Testis (tissue), 2 donors: ENCODE data around the gene TULP1.

Source experiments
- POLR2A ChIP-seq: fragments of 450-650 bp; IDR thresholded peaks from one replicate; pipeline ENCODE4 v1.6.1; 2017; ENCODE audit warnings: antibody characterized with exemption, mild to moderate bottlenecking, moderate library complexity
- TF ChIP-seq, protein P1 (sequence below), 3 experiments: fragments of 450-650 bp in 2 of 3; fragments of 200-600 bp in 1 of 3; sonication (generic) in 1 of 3; IDR thresholded peaks; one replicate each; pipeline ENCODE4 v1.5.1; 2016 to 2019; ENCODE audit warnings: antibody characterized with exemption in 3 of 3, mild to moderate bottlenecking in 2 of 3, moderate library complexity in 1 of 3

DNA sequence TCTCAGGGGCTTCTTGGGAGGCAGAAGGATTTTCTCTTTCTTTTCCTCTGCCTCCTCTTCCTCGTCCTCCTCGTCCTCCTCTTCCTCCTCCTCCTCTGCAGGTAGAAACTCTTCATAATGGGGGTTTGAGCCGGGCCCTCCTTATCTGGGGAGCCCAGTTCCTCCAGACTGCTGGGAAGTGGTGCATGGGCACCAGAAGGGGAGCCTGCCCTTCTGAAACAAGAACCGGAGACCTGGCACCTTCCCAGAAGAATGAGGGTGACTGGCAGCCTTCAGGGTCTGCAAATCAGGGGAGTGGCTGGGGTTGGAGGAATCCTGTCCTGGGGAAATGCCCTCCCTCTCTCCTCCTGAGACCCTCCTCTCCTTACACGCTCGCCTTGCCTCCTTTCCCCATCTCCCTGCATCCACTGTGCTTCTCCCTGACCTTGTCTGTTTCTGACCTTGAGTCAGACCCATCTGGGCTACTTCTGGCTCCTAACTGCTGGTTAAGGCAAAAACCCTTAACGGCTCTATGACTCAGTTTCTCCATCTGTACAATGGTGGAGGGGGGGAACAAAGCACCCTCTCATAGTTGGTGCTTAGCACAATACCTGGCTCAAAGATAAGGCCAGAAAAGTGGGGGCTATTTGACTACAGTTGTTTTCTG is 1.7 kb downstream of the TULP1 start:
- TF ChIP-seq, protein P1, sequence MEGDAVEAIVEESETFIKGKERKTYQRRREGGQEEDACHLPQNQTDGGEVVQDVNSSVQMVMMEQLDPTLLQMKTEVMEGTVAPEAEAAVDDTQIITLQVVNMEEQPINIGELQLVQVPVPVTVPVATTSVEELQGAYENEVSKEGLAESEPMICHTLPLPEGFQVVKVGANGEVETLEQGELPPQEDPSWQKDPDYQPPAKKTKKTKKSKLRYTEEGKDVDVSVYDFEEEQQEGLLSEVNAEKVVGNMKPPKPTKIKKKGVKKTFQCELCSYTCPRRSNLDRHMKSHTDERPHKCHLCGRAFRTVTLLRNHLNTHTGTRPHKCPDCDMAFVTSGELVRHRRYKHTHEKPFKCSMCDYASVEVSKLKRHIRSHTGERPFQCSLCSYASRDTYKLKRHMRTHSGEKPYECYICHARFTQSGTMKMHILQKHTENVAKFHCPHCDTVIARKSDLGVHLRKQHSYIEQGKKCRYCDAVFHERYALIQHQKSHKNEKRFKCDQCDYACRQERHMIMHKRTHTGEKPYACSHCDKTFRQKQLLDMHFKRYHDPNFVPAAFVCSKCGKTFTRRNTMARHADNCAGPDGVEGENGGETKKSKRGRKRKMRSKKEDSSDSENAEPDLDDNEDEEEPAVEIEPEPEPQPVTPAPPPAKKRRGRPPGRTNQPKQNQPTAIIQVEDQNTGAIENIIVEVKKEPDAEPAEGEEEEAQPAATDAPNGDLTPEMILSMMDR (IDR thresholded peaks at IDR 0.05): no peak
- no peak for TF ChIP-seq POLR2A
